Measurements from ENCODE around the gene BST2.

The BST2 gene

DNA sequence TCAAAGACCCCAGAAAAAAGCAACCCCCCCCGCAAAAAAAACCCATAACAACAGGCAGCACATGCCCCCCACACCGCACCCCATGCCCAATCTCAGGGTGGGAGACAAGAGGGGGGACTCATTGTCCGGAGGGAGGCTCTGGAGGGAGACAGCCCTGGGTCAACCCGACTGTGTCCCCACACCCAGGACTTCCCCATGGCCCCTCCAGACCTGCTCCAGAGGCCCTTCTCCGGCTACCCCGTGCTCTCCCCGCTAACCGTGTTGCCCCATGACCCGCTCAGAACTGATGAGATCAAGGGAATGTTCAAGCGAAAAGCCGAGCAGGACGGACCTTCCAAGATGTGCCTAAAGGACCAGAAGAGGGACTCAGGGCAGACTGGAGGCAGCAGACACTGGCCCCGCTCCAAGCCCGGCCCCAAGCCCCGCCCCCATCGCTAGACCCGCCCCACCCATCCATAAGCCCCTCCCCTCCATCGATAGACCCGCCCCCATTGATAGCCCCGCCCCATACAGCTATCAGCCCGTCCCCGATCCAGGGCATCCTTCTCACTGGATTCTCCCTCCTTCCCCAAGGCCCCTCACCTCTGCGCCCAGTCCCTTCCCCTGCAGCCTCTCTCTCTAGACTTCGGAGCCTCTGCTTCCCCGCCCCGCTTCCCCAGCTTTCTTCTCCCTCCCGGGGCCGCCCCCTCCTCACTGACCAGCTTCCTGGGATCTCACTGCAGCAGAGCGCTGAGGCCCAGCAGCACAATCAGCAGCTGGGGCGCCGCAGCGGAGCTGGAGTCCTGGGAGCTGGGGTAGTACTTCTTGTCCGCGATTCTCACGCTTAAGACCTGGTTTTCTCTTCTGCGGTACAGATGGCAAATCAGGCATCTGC, 2.2 kb downstream of the BST2 start (continued):
- no peak for TF ChIP-seq GLI4 (tag by site-specific recombination; IDR thresholded peaks at IDR 0.05)
- TF ChIP-seq, protein P1, sequence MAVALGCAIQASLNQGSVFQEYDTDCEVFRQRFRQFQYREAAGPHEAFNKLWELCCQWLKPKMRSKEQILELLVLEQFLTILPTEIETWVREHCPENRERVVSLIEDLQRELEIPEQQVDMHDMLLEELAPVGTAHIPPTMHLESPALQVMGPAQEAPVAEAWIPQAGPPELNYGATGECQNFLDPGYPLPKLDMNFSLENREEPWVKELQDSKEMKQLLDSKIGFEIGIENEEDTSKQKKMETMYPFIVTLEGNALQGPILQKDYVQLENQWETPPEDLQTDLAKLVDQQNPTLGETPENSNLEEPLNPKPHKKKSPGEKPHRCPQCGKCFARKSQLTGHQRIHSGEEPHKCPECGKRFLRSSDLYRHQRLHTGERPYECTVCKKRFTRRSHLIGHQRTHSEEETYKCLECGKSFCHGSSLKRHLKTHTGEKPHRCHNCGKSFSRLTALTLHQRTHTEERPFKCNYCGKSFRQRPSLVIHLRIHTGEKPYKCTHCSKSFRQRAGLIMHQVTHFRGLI (tag by site-specific recombination; IDR thresholded peaks at IDR 0.05) = no peak
- no peak for TF ChIP-seq ZNF146 (tag by site-specific recombination; IDR thresholded peaks at IDR 0.05)
- no peak for TF ChIP-seq GLIS2 (tag by site-specific recombination; IDR thresholded peaks at IDR 0.05)
- no peak for TF ChIP-seq ZNF529 (tag by site-specific recombination; IDR thresholded peaks at IDR 0.05; ENCODE audit: insufficient replicate concordance)
- no peak for TF ChIP-seq ZNF555 (tag by site-specific recombination; conservative IDR thresholded peaks at IDR 0.05)
- no peak for TF ChIP-seq ZNF248 (tag by site-specific recombination; IDR thresholded peaks at IDR 0.05)
- no peak for TF ChIP-seq ZNF140 (tag by site-specific recombination; IDR thresholded peaks at IDR 0.05)
- TF ChIP-seq, protein P2, sequence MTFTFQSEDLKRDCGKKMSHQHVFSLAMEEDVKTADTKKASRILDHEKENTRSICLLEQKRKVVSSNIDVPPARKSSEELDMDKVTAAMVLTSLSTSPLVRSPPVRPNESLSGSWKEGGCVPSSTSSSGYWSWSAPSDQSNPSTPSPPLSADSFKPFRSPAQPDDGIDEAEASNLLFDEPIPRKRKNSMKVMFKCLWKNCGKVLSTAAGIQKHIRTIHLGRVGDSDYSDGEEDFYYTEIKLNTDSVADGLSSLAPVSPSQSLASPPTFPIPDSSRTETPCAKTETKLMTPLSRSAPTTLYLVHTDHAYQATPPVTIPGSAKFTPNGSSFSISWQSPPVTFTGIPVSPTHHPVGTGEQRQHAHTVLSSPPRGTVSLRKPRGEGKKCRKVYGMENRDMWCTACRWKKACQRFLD (tag by site-specific recombination; IDR thresholded peaks at IDR 0.05) = no peak
- TF ChIP-seq, protein P3, sequence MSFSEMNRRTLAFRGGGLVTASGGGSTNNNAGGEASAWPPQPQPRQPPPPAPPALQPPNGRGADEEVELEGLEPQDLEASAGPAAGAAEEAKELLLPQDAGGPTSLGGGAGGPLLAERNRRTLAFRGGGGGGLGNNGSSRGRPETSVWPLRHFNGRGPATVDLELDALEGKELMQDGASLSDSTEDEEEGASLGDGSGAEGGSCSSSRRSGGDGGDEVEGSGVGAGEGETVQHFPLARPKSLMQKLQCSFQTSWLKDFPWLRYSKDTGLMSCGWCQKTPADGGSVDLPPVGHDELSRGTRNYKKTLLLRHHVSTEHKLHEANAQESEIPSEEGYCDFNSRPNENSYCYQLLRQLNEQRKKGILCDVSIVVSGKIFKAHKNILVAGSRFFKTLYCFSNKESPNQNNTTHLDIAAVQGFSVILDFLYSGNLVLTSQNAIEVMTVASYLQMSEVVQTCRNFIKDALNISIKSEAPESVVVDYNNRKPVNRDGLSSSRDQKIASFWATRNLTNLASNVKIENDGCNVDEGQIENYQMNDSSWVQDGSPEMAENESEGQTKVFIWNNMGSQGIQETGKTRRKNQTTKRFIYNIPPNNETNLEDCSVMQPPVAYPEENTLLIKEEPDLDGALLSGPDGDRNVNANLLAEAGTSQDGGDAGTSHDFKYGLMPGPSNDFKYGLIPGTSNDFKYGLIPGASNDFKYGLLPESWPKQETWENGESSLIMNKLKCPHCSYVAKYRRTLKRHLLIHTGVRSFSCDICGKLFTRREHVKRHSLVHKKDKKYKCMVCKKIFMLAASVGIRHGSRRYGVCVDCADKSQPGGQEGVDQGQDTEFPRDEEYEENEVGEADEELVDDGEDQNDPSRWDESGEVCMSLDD (tag by site-specific recombination; IDR thresholded peaks at IDR 0.05) = no peak
- TF ChIP-seq ZNF19 (tag by site-specific recombination; IDR thresholded peaks at IDR 0.05; ENCODE audit: low read depth) = no peak
- TF ChIP-seq, protein P4, sequence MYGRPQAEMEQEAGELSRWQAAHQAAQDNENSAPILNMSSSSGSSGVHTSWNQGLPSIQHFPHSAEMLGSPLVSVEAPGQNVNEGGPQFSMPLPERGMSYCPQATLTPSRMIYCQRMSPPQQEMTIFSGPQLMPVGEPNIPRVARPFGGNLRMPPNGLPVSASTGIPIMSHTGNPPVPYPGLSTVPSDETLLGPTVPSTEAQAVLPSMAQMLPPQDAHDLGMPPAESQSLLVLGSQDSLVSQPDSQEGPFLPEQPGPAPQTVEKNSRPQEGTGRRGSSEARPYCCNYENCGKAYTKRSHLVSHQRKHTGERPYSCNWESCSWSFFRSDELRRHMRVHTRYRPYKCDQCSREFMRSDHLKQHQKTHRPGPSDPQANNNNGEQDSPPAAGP (tag by site-specific recombination; IDR thresholded peaks at IDR 0.05) = no peak
- no peak for TF ChIP-seq ZXDB (tag by site-specific recombination; IDR thresholded peaks at IDR 0.05)
- no peak for TF ChIP-seq ZNF561 (tag by site-specific recombination; IDR thresholded peaks at IDR 0.05; ENCODE audit: borderline replicate concordance)
- no peak for TF ChIP-seq GLI2 (tag by site-specific recombination; IDR thresholded peaks at IDR 0.05; ENCODE audit: borderline replicate concordance, low read depth)
- no peak for TF ChIP-seq YY2 (tag by site-specific recombination; IDR thresholded peaks at IDR 0.05)
- TF ChIP-seq, protein P5, sequence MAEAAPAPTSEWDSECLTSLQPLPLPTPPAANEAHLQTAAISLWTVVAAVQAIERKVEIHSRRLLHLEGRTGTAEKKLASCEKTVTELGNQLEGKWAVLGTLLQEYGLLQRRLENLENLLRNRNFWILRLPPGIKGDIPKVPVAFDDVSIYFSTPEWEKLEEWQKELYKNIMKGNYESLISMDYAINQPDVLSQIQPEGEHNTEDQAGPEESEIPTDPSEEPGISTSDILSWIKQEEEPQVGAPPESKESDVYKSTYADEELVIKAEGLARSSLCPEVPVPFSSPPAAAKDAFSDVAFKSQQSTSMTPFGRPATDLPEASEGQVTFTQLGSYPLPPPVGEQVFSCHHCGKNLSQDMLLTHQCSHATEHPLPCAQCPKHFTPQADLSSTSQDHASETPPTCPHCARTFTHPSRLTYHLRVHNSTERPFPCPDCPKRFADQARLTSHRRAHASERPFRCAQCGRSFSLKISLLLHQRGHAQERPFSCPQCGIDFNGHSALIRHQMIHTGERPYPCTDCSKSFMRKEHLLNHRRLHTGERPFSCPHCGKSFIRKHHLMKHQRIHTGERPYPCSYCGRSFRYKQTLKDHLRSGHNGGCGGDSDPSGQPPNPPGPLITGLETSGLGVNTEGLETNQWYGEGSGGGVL (tag by site-specific recombination; IDR thresholded peaks at IDR 0.05) = no peak
- no peak for TF ChIP-seq ZFP3 (tag by site-specific recombination; IDR thresholded peaks at IDR 0.05; ENCODE audit: low read depth)
- TF ChIP-seq SCRT2 (tag by site-specific recombination; IDR thresholded peaks at IDR 0.05) = no peak
- TF ChIP-seq, protein P6, sequence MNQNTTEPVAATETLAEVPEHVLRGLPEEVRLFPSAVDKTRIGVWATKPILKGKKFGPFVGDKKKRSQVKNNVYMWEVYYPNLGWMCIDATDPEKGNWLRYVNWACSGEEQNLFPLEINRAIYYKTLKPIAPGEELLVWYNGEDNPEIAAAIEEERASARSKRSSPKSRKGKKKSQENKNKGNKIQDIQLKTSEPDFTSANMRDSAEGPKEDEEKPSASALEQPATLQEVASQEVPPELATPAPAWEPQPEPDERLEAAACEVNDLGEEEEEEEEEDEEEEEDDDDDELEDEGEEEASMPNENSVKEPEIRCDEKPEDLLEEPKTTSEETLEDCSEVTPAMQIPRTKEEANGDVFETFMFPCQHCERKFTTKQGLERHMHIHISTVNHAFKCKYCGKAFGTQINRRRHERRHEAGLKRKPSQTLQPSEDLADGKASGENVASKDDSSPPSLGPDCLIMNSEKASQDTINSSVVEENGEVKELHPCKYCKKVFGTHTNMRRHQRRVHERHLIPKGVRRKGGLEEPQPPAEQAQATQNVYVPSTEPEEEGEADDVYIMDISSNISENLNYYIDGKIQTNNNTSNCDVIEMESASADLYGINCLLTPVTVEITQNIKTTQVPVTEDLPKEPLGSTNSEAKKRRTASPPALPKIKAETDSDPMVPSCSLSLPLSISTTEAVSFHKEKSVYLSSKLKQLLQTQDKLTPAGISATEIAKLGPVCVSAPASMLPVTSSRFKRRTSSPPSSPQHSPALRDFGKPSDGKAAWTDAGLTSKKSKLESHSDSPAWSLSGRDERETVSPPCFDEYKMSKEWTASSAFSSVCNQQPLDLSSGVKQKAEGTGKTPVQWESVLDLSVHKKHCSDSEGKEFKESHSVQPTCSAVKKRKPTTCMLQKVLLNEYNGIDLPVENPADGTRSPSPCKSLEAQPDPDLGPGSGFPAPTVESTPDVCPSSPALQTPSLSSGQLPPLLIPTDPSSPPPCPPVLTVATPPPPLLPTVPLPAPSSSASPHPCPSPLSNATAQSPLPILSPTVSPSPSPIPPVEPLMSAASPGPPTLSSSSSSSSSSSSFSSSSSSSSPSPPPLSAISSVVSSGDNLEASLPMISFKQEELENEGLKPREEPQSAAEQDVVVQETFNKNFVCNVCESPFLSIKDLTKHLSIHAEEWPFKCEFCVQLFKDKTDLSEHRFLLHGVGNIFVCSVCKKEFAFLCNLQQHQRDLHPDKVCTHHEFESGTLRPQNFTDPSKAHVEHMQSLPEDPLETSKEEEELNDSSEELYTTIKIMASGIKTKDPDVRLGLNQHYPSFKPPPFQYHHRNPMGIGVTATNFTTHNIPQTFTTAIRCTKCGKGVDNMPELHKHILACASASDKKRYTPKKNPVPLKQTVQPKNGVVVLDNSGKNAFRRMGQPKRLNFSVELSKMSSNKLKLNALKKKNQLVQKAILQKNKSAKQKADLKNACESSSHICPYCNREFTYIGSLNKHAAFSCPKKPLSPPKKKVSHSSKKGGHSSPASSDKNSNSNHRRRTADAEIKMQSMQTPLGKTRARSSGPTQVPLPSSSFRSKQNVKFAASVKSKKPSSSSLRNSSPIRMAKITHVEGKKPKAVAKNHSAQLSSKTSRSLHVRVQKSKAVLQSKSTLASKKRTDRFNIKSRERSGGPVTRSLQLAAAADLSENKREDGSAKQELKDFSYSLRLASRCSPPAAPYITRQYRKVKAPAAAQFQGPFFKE (tag by site-specific recombination; IDR thresholded peaks at IDR 0.05; ENCODE audit: borderline replicate concordance) = no peak
- TF ChIP-seq ZNF24 (tag by site-specific recombination; IDR thresholded peaks at IDR 0.05) = no peak
- 0 out of 2 replicates have a peak, but pooled peaks have one; percentile 20 for TF ChIP-seq IKZF3 (tag by site-specific recombination; IDR thresholded peaks at IDR 0.05)
- TF ChIP-seq KLF9 (tag by site-specific recombination; IDR thresholded peaks at IDR 0.05; ENCODE audit: low read depth) = no peak
- TF ChIP-seq ZNF501 (tag by site-specific recombination; IDR thresholded peaks at IDR 0.05) = no peak

All from HEK293 (cell line).